GM12878 (cell line): ENCODE measurements around the gene MPPED1. TPM values are rescaled to one million over a fixed set of nuclear protein-coding genes. Genes with fewer than 3 reads are reported as not detected.

Experiments used
- ATAC-seq: fragments of 200-7000 bp; cut with Tn5 transposase; 3 replicates; pipeline ENCODE4 v1.9.1; 2020; ENCODE audit warnings: mild to moderate bottlenecking, moderate library complexity
- BruUV-seq: library from RNA; stranded (reverse); fragments of 400-500 nt; replicated peaks from 2 replicates; lab custom pipeline; 2021; lab: Mats Ljungman, UMichigan
- CTCF ChIA-PET: fragments of 300-600 bp; sonication (Branson Sonifier 250); formaldehyde crosslinking; extraction: SDS; loops from one replicate; lab custom pipeline; 2021; ENCODE audit warnings: inconsistent platforms; lab: Yijun Ruan, JAX
- POLR2A ChIA-PET: fragments of 350-600 bp; formaldehyde crosslinking; extraction: SDS; loops from one replicate; lab custom pipeline; 2021; ENCODE audit warnings: inconsistent platforms; lab: Charles Lee
- RAD21 ChIA-PET: fragments of 300-600 bp; sonication (Branson Sonifier 250); formaldehyde crosslinking; loops from one replicate; lab custom pipeline; 2023; ENCODE audit warnings: antibody characterized with exemption; ENCODE audit not compliant: unreplicated experiment; lab: Charles Lee
- SMC1A ChIA-PET: fragments of 300-600 bp; sonication (Branson Sonifier 250); formaldehyde crosslinking; loops from one replicate; lab custom pipeline; 2023; ENCODE audit not compliant: unreplicated experiment, uncharacterized antibody; lab: Charles Lee
- DNase-seq: peaks from one replicate; pipeline ENCODE4 v3.0.0-alpha.2; 2011; ENCODE audit warnings: low read depth, low spot score
- FAIRE-seq: peaks from 3 replicates; lab custom pipeline; 2011; peaks lifted over from hg19 to GRCh38; lab: Jason Lieb, UNC
- H2AFZ ChIP-seq: 2 replicates; pipeline ENCODE4 v1.6.0; 2011; ENCODE audit warnings: low read depth, low read length, control low read depth; ENCODE audit not compliant: control insufficient read depth
- H3K27ac ChIP-seq: 2 replicates; pipeline ENCODE4 v1.5.1; 2011; ENCODE audit warnings: control low read depth; ENCODE audit not compliant: control insufficient read depth, insufficient read depth
- H3K27me3 ChIP-seq, 2 experiments: replicated peaks in 1 of 2; 2 replicates each; pipeline versions ENCODE4 v1.6.0 to v1.6.1; 2011; ENCODE audit warnings: low read length in 1 of 2; ENCODE audit not compliant: control insufficient read depth in 2 of 2, insufficient read depth in 2 of 2
- H3K36me3 ChIP-seq, 2 experiments: 2 replicates each; pipeline ENCODE4 v1.5.1; 2011; ENCODE audit warnings: low read length in 1 of 2; ENCODE audit not compliant: control insufficient read depth in 2 of 2, insufficient read depth in 2 of 2
- H3K4me1 ChIP-seq: 2 replicates; pipeline ENCODE4 v1.6.1; 2011; ENCODE audit warnings: mild to moderate bottlenecking, low read length, moderate library complexity, mixed read lengths; ENCODE audit not compliant: control insufficient read depth, insufficient read depth
- H3K4me2 ChIP-seq: 2 replicates; pipeline ENCODE4 v1.6.0; 2011; ENCODE audit warnings: control low read depth; ENCODE audit not compliant: control insufficient read depth, insufficient read depth
- H3K4me3 ChIP-seq: fragments of 200-600 bp; sonication (generic); 2 replicates; pipeline ENCODE4 v1.5.1; 2016
- H3K79me2 ChIP-seq: 2 replicates; pipeline ENCODE4 v1.6.0; 2011; ENCODE audit warnings: low read length; ENCODE audit not compliant: control insufficient read depth, insufficient read depth
- H3K9ac ChIP-seq: 2 replicates; pipeline ENCODE4 v1.8.0; 2011; ENCODE audit warnings: low read length, control low read depth, mixed read lengths; ENCODE audit not compliant: control insufficient read depth, insufficient read depth
- H3K9me3 ChIP-seq: replicated peaks from 3 replicates; pipeline ENCODE4 v1.5.1; 2011; ENCODE audit warnings: mild to moderate bottlenecking, low read length; ENCODE audit not compliant: control insufficient read depth, insufficient read depth
- H4K20me1 ChIP-seq: 2 replicates; pipeline ENCODE4 v1.6.0; 2011; ENCODE audit not compliant: control insufficient read depth, insufficient read depth
- ATF3 ChIP-seq: IDR thresholded peaks from 2 replicates; pipeline ENCODE4 v1.6.1; 2011; ENCODE audit warnings: low read depth, mild to moderate bottlenecking, low read length, moderate library complexity, borderline replicate concordance; ENCODE audit errors: extremely low read depth
- CHD1 ChIP-seq: IDR thresholded peaks from 2 replicates; pipeline ENCODE4 v1.6.1; 2012; ENCODE audit warnings: low read depth, low read length, improper control_type of control experiment
- EP300 ChIP-seq, 2 experiments: fragments of 150-350 bp in 1 of 2; IDR thresholded peaks; 2 replicates each; pipeline ENCODE4 v1.6.1; 2011 to 2012; ENCODE audit warnings: low read depth in 2 of 2, low read length in 2 of 2, borderline replicate concordance in 1 of 2, improper control_type of control experiment in 1 of 2, inconsistent platforms in 1 of 2; ENCODE audit not compliant: control insufficient read depth in 1 of 2
- MEF2B ChIP-seq: fragments of 450-650 bp; IDR thresholded peaks from 2 replicates; pipeline ENCODE4 v1.6.1; 2018; ENCODE audit warnings: mild to moderate bottlenecking, moderate library complexity; ENCODE audit not compliant: partially characterized antibody, poor library complexity, severe bottlenecking
- MTA2 ChIP-seq: fragments of 450-650 bp; IDR thresholded peaks from 2 replicates; pipeline ENCODE4 v1.6.1; 2016; ENCODE audit warnings: low read depth, mild to moderate bottlenecking, moderate library complexity
- POU2F2 ChIP-seq: IDR thresholded peaks from 3 replicates; pipeline ENCODE4 v1.6.1; 2011; ENCODE audit warnings: low read depth, mild to moderate bottlenecking, low read length, borderline replicate concordance
- SMC3 ChIP-seq: IDR thresholded peaks from 2 replicates; pipeline ENCODE4 v1.6.1; 2011; ENCODE audit warnings: low read length, improper control_type of control experiment, borderline replicate concordance
- SUZ12 ChIP-seq: fragments of 200-600 bp; sonication (generic); IDR thresholded peaks from one replicate; pipeline ENCODE4 v1.6.1; 2018; ENCODE audit warnings: antibody characterized with exemption, mild to moderate bottlenecking; ENCODE audit not compliant: unreplicated experiment
- TARDBP ChIP-seq: IDR thresholded peaks from 2 replicates; pipeline ENCODE4 v1.6.1; 2016; ENCODE audit warnings: borderline replicate concordance
- TBL1XR1 ChIP-seq: IDR thresholded peaks from 2 replicates; pipeline ENCODE4 v1.6.1; 2012; ENCODE audit warnings: low read depth, low read length, improper control_type of control experiment
- TCF3 ChIP-seq: IDR thresholded peaks from 2 replicates; pipeline ENCODE4 v1.6.1; 2012; ENCODE audit warnings: low read depth, mild to moderate bottlenecking, low read length, borderline replicate concordance; ENCODE audit not compliant: insufficient read depth
- YY1 ChIP-seq: IDR thresholded peaks from 2 replicates; pipeline ENCODE4 v1.6.1; 2011; ENCODE audit warnings: low read depth, mild to moderate bottlenecking, low read length
- ZNF24 ChIP-seq: fragments of 450-650 bp; IDR thresholded peaks from 2 replicates; pipeline ENCODE4 v1.6.1; 2017; ENCODE audit warnings: antibody characterized with exemption, mild to moderate bottlenecking
- WGBS: methylation state at CpG from one replicate; pipeline ENCODE4 v1.1.6; 2016; ENCODE audit warnings: low lambda C conversion rate; ENCODE audit not compliant: insufficient replicate concordance, insufficient coverage; ENCODE audit errors: missing lambda C conversion rate; 5-methylcytosine and 5-hydroxymethylcytosine counted together
- in situ Hi-C: fragments of 300-500 bp; cut with MboI; formaldehyde crosslinking; loops from 9 replicates; pipeline ENCODE4 v1.14.3; 2018; ENCODE audit warnings: mixed read lengths
- intact Hi-C: fragments of 100-400 bp; cut with micrococcal nuclease; formaldehyde crosslinking; loops from one replicate; pipeline ENCODE4 v1.14.2; 2022; ENCODE audit not compliant: unreplicated experiment
- polyA plus RNA-seq, 11 experiments: library from polyadenylated mRNA; depleted of rRNA in 4 of 11; unstranded in 6 of 11; stranded (reverse) in 5 of 11; fragments of >200 nt; fragmentation: Nextera tagmentation in 4 of 11; fragmentation: Illumina TruSeq in 1 of 11; extraction: Ambion mirVana in 4 of 11; extraction: Trizol in 1 of 11; gene quantifications; 1 replicate in 1 of 11; 2 replicates in 10 of 11; pipeline versions ENCODE4 v1.2.1 to v1.2.3, GENCODE V29; 2011 to 2016; ENCODE audit warnings: inconsistent platforms in 2 of 11, missing spikeins in 2 of 11, low read depth in 1 of 11
- total RNA-seq, 4 experiments: library from RNA; depleted of rRNA in 3 of 4; stranded (reverse); fragments of >200 nt in 3 of 4; fragmentation: Illumina TruSeq in 1 of 4; extraction: Trizol in 1 of 4; gene quantifications; 2 replicates each; pipeline versions ENCODE4 v1.2.1 to v1.2.3, GENCODE V29; 2013 to 2021
- TF ChIP-seq, protein P1 (sequence below): IDR thresholded peaks from 2 replicates; pipeline ENCODE4 v1.6.1; 2012; ENCODE audit warnings: mild to moderate bottlenecking, low read depth, low read length

Gene MPPED1
- total and polyA plus RNA-seq, 10 of the 15 experiments (the other 5 are each of a cell fraction or from before 2014, with no cell fraction given), result 0.11 TPM; not detected in 9

DNA sequence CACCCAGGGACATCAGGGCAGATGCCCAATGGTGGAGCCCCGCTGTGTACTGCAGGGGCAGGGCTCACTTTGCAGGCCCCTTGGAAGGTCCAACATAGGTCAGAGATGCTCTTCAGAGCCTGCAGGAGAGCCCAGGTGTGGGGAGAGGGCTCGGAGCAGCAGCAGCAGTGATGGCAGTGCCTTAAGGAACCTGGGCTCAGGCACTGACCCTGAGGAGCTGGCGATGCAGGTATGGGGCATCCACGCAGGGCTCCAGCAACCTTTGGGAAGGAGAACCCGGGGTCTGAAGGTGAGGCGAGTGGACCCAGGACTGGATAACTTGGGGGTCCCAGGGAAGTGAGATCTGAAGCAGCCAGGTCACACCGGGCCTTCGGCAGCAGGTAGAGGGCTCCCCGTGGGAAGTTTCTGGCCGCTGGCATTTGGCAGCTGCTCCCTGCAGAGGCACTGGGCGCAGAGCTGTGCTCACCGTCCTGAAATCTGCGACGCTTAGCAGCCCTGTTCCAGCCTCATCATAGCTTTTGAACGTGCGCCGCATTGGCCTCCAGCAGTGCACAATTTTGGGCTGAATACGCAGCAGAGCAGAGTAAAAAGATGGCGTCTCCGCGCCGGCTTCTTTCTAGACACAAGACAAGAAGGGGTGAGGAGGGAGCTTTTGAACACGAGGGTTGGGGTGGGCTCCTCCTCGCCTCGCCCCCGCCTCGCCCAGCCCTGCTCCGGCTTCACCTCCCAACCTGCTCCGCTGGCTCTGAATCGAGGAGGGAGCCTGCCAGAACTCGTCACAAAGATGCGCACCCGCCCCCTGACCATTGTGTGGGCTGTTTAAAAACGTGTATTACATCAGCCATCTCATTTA, 118.8 kb downstream of the MPPED1 start:
- TF ChIP-seq CHD1, result no peak
- no peak for TF ChIP-seq SUZ12
- TF ChIP-seq SMC3, result no peak
- no peak for TF ChIP-seq MTA2
- TF ChIP-seq YY1, result no peak
- TF ChIP-seq TBL1XR1, result no peak
- TF ChIP-seq ZNF24, result no peak
- TF ChIP-seq, protein P1, sequence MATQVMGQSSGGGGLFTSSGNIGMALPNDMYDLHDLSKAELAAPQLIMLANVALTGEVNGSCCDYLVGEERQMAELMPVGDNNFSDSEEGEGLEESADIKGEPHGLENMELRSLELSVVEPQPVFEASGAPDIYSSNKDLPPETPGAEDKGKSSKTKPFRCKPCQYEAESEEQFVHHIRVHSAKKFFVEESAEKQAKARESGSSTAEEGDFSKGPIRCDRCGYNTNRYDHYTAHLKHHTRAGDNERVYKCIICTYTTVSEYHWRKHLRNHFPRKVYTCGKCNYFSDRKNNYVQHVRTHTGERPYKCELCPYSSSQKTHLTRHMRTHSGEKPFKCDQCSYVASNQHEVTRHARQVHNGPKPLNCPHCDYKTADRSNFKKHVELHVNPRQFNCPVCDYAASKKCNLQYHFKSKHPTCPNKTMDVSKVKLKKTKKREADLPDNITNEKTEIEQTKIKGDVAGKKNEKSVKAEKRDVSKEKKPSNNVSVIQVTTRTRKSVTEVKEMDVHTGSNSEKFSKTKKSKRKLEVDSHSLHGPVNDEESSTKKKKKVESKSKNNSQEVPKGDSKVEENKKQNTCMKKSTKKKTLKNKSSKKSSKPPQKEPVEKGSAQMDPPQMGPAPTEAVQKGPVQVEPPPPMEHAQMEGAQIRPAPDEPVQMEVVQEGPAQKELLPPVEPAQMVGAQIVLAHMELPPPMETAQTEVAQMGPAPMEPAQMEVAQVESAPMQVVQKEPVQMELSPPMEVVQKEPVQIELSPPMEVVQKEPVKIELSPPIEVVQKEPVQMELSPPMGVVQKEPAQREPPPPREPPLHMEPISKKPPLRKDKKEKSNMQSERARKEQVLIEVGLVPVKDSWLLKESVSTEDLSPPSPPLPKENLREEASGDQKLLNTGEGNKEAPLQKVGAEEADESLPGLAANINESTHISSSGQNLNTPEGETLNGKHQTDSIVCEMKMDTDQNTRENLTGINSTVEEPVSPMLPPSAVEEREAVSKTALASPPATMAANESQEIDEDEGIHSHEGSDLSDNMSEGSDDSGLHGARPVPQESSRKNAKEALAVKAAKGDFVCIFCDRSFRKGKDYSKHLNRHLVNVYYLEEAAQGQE, result no peak
- TF ChIP-seq MEF2B, result no peak
- no peak for TF ChIP-seq ATF3
- no peak for TF ChIP-seq TARDBP
- no peak for TF ChIP-seq POU2F2
- no peak for TF ChIP-seq EP300 (IDR thresholded peaks at IDR 0.05; ENCODE audit: borderline replicate concordance in 1 of 2, control insufficient read depth in 1 of 2, low read depth in 2 of 2, low read length in 2 of 2)
- no peak for TF ChIP-seq TCF3
- ATAC-seq (no peak), FAIRE-seq (no peak), DNase-seq (no peak)
- in situ Hi-C loops (no loop called here), intact Hi-C loops (no loop called here)
- no TSS peak for BruUV-seq
- H3K27me3 ChIP-seq, result no peaks in the 10 kb centered on the region; a peak in 1 of 4 replicates
- H3K4me3 ChIP-seq, result no peak overlapping the region
- RAD21 ChIA-PET, result no interaction called here
- no peaks in the 10 kb centered on the region for H4K20me1 ChIP-seq
- H3K9me3 ChIP-seq, result no peaks in the 10 kb centered on the region
- H3K4me1 ChIP-seq, result no peaks in the 10 kb centered on the region
- no peaks in the 10 kb centered on the region for H3K79me2 ChIP-seq
- 38% methylated on average over 31 of the region's 34 CpGs for WGBS
- no peak overlapping the region for H3K27ac ChIP-seq
- POLR2A ChIA-PET, result no interaction called here
- SMC1A ChIA-PET, result no interaction called here
- CTCF ChIA-PET, result no interaction called here
- no peak overlapping the region for H2AFZ ChIP-seq
- no peak overlapping the region for H3K9ac ChIP-seq
- H3K4me2 ChIP-seq, result no peak overlapping the region
- no peaks in the 10 kb centered on the region for H3K36me3 ChIP-seq
